GM19351 (cell line): ENCODE results near the gene MAPRE2.
A peak's percentile ranks its signal among the peaks of the same experiment; 100 is the strongest.

ENCODE experiments used
- ATAC-seq: cut with Tn5 transposase; IDR thresholded peaks from one replicate; pipeline ENCODE4 v1.9.1; 2021; ENCODE audit warnings: mild to moderate bottlenecking, moderate library complexity; ENCODE audit not compliant: unreplicated experiment

Gene MAPRE2

GRCh38 chr18:35118641-35119040 is 77.4 kb downstream of the MAPRE2 start:
- ATAC-seq, result no peak

GRCh38 chr18:35121038-35121437 is 79.8 kb downstream of the MAPRE2 start:
- no peak for ATAC-seq

- ATAC-seq, result no peak
These were observed 80.3 kb downstream of the MAPRE2 start for GRCh38 chr18:35121531-35121930.

- ATAC-seq, result peak; percentile 96
These were observed 81.5 kb downstream of the MAPRE2 start for GRCh38 chr18:35122586-35123224.

GRCh38 chr18:35123811-35124210 is 82.6 kb downstream of the MAPRE2 start:
- ATAC-seq, result no peak

- ATAC-seq, result no peak
These were observed 86.0 kb downstream of the MAPRE2 start for GRCh38 chr18:35127201-35127600.

GRCh38 chr18:35128675-35129074 is 87.5 kb downstream of the MAPRE2 start:
- no peak for ATAC-seq

- ATAC-seq, result no peak
These were observed 89.0 kb downstream of the MAPRE2 start for GRCh38 chr18:35130236-35130635.

GRCh38 chr18:35131387-35132020 is 90.3 kb downstream of the MAPRE2 start:
- ATAC-seq, result no peak

GRCh38 chr18:35132021-35132902 is 91.0 kb downstream of the MAPRE2 start:
- ATAC-seq, result no peak

GRCh38 chr18:35134190-35134730 is 93.0 kb downstream of the MAPRE2 start:
- no peak for ATAC-seq

- ATAC-seq, result no peak
These were observed 93.7 kb downstream of the MAPRE2 start for GRCh38 chr18:35134791-35135531.

GRCh38 chr18:35136248-35136647 is 95.0 kb downstream of the MAPRE2 start:
- no peak for ATAC-seq

GRCh38 chr18:35136885-35137284 is 95.7 kb downstream of the MAPRE2 start:
- no peak for ATAC-seq

- ATAC-seq, result no peak
These were observed 96.4 kb downstream of the MAPRE2 start for GRCh38 chr18:35137632-35138031.

- ATAC-seq, result no peak
These were observed 97.6 kb downstream of the MAPRE2 start for GRCh38 chr18:35138773-35139172.

GRCh38 chr18:35139517-35139916 is 98.3 kb downstream of the MAPRE2 start:
- no peak for ATAC-seq

- ATAC-seq, result no peak
These were observed 99.9 kb downstream of the MAPRE2 start for GRCh38 chr18:35141077-35141476.

- ATAC-seq, result no peak
These were observed 100.5 kb downstream of the MAPRE2 start for GRCh38 chr18:35141567-35142274.

GRCh38 chr18:35142275-35142615 is 101.0 kb downstream of the MAPRE2 start:
- no peak for ATAC-seq
